HG03280 (cell line): ENCODE measurements around the gene LIMD2.

ENCODE experiments used
- ATAC-seq: cut with Tn5 transposase; IDR thresholded peaks from one replicate; pipeline ENCODE4 v1.9.1; 2021; ENCODE audit warnings: mild to moderate bottlenecking, moderate library complexity; ENCODE audit not compliant: unreplicated experiment

The LIMD2 gene

GRCh38 chr17:63685041-63685440 is 14.9 kb downstream of the LIMD2 start:
- ATAC-seq, result no peak

DNA sequence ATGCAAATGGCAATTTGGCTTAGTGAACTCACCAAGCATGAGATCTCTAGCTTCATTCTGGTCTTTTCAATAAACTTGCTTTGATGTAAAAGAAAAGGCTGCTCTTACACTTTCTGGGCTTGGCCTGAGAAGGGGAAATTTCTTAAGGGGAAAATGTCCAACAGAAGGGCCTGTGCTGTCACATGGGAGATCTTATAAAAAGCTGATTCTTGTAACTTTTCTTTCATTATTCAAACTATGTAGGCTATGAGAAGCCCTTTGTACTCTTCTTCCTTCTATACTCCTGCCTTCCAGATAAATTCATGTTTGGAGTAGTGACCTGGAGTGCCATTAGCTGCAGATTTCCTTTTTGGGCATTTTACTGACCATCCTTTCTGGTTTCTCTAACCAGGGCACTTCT is 16.9 kb downstream of the LIMD2 start:
- ATAC-seq, result no peak

DNA sequence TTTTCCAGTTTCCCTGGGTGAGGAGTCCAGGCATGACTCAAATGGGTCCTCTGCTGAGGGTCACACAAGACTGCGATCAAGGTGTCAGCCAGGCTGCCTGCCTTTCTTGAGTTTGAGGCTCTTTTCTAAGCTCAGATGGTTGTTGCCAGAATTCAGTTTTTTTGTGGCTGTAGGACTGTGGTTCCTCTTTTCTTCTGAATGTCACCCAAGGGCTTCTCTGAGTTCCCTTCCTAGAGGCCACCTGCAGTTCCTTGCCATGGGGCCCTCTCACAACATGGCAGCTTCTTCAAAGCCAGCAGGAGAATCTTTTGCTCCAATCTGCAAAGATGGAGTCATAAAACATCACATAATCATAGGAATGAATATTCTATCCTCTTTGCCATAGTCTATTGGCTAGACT is 17.5 kb downstream of the LIMD2 start:
- no peak for ATAC-seq

DNA sequence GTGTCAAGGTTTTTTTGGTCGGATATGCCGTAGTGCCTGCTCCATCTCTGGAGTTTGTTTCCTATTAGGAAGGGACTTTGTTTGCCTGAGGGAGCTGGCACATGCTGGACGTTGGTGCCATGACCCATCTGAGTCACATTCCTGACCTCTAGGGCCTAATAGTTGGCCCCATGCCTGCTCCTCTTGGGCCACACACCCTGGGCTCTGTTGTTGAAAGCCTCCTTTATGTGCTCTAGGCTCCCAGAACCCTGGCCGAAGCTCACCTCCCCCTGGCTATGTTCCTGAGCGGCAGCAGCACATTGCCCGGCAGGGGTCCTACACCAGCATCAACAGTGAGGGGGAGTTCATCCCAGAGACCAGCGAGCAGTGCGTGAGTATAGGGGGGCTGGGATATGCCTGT is 18.4 kb downstream of the LIMD2 start:
- ATAC-seq, result no peak

GRCh38 chr17:63680700-63681099 is 19.2 kb downstream of the LIMD2 start:
- no peak for ATAC-seq

- ATAC-seq, result no peak
These were observed 20.7 kb downstream of the LIMD2 start for GRCh38 chr17:63679214-63679613.

DNA sequence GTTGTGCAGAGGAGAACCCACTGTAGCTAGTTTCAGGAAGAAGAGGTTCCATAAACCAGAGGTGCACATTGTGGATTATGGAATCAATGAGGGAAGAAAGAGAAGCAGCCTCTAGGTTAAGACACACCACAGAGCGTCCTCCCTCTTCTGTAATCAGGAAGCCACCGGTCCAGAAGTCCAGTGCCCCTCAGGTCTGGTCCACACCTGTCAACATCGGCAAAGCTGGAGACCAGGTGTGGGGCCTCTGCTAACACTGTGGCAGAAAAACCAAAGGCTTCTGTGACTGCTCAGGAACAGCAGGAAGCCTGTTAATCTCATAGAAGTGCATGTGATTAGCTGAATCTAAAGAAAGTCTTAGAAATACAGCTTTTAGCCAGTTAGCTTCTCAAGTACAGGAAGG is 23.3 kb downstream of the LIMD2 start:
- no peak for ATAC-seq

DNA sequence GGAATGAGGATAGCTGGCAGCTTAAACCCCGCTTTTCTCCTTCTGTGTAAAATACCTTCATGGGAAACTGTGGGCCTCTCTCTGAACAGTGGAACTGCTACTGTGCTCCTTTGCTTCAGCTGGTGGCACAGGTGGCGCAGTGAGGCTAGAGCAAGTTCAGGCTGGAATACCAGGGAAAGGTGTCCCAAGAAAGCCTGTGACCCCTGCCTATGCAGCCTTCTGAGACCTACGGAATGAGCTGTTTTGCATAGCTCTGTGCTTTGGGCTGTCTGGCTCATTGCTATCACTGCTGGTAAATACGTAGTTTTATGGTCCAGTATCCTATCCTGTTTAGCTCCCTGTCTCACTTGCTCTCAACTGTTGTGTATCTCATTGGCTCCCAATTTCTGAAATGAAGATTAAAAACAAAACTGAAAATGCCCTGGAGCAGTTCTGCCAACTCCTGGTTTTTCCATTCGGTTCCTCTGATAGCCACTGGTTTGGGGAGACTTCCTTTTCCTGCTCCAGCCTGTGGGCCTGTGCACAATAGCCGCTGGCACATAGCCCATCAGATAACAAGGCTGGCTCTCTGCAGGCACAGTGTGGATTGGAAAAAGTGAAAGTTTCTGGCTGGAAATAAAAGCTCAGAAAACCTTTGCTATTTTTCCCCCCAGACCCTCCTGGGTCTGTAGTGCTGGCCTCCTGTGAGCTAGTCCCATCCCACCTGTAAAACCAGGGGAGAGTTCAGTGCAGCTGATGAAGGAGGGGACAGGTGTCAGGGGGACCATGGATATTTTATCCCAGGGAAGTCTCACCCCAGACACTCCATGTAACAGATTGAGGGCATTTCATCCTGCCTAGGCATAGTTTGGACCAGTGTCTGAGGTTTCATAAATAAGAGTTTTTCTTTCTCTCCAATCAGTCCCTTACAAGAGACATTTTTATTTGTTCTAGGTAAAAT is 24.0 kb downstream of the LIMD2 start:
- no peak for ATAC-seq

- ATAC-seq, result no peak
These were observed 24.7 kb downstream of the LIMD2 start for GRCh38 chr17:63675231-63675606.

- ATAC-seq, result no peak
These were observed 27.1 kb downstream of the LIMD2 start for GRCh38 chr17:63672856-63673255.

- ATAC-seq, result no peak
These were observed 34.3 kb downstream of the LIMD2 start for GRCh38 chr17:63665527-63666214.

DNA sequence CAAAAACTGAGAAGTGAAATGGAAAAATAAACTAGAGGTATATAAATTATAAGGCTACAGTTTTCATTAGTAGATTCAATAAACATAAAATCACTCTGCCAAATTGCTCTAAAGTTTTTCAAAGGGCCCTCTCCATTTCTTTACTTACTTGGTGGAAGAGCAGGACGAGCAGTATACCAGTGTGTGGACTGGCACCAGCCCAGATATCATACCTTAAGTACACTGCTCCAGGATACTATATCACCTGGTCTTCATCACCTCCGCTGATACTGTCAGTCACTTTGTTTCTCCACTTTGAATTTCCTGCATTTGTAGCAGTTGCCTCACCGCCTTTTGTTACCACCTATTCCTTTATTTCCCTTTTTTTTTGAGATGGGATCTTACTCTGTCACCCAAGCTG is 40.1 kb downstream of the LIMD2 start:
- ATAC-seq, result no peak

GRCh38 chr17:63658366-63658765 is 41.6 kb downstream of the LIMD2 start:
- ATAC-seq, result no peak

GRCh38 chr17:63657786-63658185 is 42.1 kb downstream of the LIMD2 start:
- no peak for ATAC-seq

- no peak for ATAC-seq
These were observed 46.9 kb downstream of the LIMD2 start for GRCh38 chr17:63653050-63653449.

GRCh38 chr17:63652106-63652505 is 47.8 kb downstream of the LIMD2 start:
- ATAC-seq, result no peak

DNA sequence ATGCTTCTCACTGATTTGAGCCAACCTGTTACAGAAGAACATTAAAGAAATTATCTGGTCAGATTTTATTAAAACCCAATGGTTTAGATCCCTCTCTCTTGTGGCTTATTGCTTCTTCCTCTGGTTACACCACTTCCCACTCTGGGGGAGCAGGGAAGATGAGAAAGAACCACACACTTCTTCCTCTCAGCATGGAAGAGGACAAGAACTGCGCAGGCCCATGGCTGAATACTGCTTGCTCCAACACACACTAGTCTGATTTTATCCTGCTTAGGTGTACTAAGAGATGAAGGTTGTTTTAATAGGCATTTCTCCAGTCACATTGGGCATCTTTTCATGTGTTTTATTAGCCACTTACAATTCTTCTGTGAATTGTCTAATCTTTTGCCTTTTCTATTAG is 50.1 kb downstream of the LIMD2 start:
- no peak for ATAC-seq

DNA sequence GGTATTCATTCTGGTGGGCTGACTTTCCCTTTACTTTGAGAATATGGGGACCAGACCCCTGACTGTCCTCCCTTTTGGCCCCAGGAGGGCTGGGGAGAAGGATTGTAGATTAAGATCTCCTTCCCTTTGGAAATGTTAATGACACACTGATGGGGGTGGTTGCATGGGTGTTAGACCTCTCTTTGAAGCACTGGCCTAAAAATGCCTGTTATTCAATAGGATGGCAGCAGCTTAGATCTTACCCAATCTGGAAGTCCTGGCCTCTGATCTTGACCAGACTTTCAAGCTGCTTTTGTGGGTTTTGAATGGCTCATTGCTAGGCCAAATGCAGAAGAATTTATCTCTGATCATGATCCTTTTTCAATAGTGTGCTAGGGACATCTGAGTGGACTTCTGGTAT is 52.0 kb downstream of the LIMD2 start:
- ATAC-seq, result no peak

- no peak for ATAC-seq
These were observed 52.7 kb downstream of the LIMD2 start for GRCh38 chr17:63647065-63647725.

- peak; percentile 81 for ATAC-seq
These were observed 53.5 kb downstream of the LIMD2 start for GRCh38 chr17:63646488-63646806.
